ENCODE data around the gene ADRM1. TPM values are rescaled to one million over a fixed set of nuclear protein-coding genes. Genes with fewer than 3 reads are reported as not detected.

The ADRM1 gene
- total RNA-seq, 1 experiment from 2014 or later, result 53.5 TPM

DNA sequence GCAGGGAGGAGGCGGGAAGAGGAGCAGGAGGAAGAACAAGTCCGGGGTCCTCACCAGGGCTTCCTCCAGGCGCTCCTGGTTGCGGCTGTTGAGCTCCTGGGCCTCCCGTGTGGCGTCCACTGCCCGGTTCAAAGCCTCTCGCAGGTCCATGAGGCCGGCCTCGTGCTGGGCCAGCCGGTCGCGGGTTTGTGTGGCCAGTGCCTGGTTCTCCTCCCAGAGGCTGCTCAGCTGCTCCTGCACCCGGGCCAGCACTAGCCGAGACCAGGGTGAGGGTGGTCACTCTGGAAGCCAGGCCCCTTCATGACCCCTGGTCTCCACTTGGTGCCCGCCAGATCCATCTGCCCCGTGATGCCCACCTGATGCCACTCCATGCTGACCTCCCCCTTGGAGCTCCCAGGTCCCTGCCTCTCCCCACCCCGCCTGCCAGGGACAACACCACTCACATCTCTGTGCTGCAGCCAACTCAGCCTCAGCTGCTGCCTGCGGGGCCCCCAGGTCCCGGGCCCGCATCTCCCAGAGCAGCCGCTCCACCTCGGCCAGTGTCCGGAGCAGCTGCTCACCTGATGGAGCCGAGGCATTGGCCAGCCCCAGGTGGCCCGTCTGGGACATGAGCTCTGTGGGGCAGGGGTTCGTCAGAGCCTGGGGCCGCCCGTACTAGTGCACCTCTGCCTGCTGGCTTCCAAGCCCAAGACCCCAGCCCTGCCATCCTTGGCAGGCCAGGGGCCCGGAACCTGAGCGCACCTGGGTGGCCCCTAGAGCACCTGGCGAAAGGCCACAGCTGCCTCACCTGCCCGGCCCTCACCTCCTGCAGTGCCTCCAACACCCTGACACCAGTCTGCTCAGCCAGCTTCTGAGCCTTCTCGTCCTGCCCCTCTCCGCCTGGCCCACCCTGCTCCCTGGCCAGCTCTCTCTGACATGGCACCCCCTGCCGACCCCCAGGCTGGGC is 15.9 kb downstream of the ADRM1 start:
- no peak for DNase-seq
- H2AFZ ChIP-seq (ENCODE audit: low read length), result no peak overlapping the region
- H3K27ac ChIP-seq (ENCODE audit: low read length), result no peak overlapping the region
- no peaks in the 10 kb centered on the region for H3K9me2 ChIP-seq (replicated peaks; ENCODE audit: insufficient read depth, low read length)
- H3K27me3 ChIP-seq (ENCODE audit: low read length), result no peaks in the 10 kb centered on the region
- H3K4me2 ChIP-seq (ENCODE audit: low read depth, low read length, poor library complexity, severe bottlenecking), result no peak overlapping the region
- H3K4me1 ChIP-seq (ENCODE audit: low read length), result no peaks in the 10 kb centered on the region
- H3K9me3 ChIP-seq (ENCODE audit: low read length), result peaks cover 2% of the 10 kb centered on the region; the same call in 1 of the 2 replicates
- no peak overlapping the region for H3K4me3 ChIP-seq (ENCODE audit: low read length)
- no peaks in the 10 kb centered on the region for H3K79me2 ChIP-seq (ENCODE audit: low read length)
- no peak overlapping the region for H3K9ac ChIP-seq (ENCODE audit: low read length)
- H4K20me1 ChIP-seq (ENCODE audit: insufficient read depth, low read depth, low read length), result no peaks in the 10 kb centered on the region
- no peaks in the 10 kb centered on the region for H3K36me3 ChIP-seq (ENCODE audit: insufficient read depth, low read length)

DNA sequence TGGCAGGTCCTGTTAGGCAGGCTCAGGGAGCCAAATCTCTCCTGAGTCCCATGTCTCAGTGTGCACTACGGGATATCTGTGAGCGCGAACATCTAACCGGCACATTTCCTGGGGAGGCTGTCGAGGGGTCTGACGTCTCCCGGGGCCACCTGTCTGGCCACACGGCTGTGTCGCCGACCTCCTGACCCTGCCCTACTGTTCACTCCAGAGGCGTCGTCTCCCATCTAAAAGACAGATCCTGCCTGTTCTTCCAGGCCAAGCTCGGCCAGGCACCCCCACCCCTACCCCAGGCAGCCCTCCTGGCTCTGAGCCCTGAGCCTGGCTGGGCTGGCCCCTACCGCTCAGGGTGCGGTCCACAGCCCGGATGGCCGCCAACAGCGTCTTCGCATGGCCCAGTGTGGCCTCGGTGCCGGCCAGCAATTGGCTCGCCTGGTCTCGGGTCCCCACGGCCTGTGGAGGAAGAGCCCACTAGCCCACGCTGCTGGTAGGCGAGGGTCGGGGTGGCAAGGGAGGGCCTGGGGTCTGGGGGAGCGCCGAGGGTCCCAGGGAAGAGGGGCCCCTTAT is 16.6 kb downstream of the ADRM1 start:
- H3K4me1 ChIP-seq (ENCODE audit: low read length), result no peaks in the 10 kb centered on the region
- no peaks in the 10 kb centered on the region for H4K20me1 ChIP-seq (ENCODE audit: insufficient read depth, low read depth, low read length)
- no peaks in the 10 kb centered on the region for H3K79me2 ChIP-seq (ENCODE audit: low read length)
- no peak for DNase-seq
- H3K9me3 ChIP-seq (ENCODE audit: low read length), result peaks cover 2% of the 10 kb centered on the region; the same call in 1 of the 2 replicates
- no peak overlapping the region for H3K9ac ChIP-seq (ENCODE audit: low read length)
- H3K9me2 ChIP-seq (replicated peaks; ENCODE audit: insufficient read depth, low read length), result no peaks in the 10 kb centered on the region
- H3K36me3 ChIP-seq (ENCODE audit: insufficient read depth, low read length), result no peaks in the 10 kb centered on the region
- H3K4me2 ChIP-seq (ENCODE audit: low read depth, low read length, poor library complexity, severe bottlenecking), result no peak overlapping the region
- no peak overlapping the region for H3K4me3 ChIP-seq (ENCODE audit: low read length)
- H2AFZ ChIP-seq (ENCODE audit: low read length), result no peak overlapping the region
- no peaks in the 10 kb centered on the region for H3K27me3 ChIP-seq (ENCODE audit: low read length)
- no peak overlapping the region for H3K27ac ChIP-seq (ENCODE audit: low read length)

DNA sequence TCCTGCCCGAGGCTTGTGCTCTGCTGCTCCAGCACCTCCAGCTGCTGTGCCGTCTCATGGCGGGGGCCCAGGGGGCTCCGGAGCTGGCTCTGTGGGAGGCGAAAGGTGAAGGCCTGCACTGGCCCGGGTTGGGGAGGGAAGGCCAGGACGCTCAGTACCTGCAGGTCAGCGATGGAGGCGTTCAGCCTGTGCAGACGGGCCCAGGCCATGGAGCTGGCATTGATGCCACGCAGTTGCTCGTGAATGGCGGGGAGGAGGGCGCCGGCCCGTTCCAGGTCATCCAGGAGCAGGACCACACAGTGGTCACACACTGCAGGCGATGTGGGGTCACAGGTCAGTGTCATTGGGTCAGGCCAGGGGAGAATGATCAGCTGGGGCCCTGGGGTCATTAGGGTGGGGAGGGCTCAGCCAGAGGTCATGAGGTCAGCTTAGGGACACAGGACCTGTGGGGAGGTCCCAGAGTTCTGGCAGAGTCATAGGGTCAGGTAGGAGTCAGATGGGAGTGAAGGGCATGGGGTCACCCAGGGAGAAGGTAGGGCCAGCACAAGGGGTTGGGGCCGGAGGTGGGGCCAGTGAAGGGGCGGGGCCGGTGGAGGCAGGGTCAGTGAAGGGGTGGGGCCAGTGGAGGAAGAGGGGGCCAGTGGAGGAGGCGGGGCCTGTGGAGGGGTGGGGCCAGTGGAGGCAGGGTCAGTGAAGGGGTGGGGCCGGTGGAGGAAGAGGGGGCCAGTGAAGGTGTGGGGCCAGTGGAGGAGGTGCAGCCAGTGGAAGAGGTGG is 18.0 kb downstream of the ADRM1 start:
- H3K4me1 ChIP-seq (ENCODE audit: low read length), result no peaks in the 10 kb centered on the region
- H3K27ac ChIP-seq (ENCODE audit: low read length), result no peak overlapping the region
- no peaks in the 10 kb centered on the region for H3K27me3 ChIP-seq (ENCODE audit: low read length)
- H3K4me3 ChIP-seq (ENCODE audit: low read length), result no peak overlapping the region
- H3K36me3 ChIP-seq (ENCODE audit: insufficient read depth, low read length), result no peaks in the 10 kb centered on the region
- no peak overlapping the region for H3K4me2 ChIP-seq (ENCODE audit: low read depth, low read length, poor library complexity, severe bottlenecking)
- no peaks in the 10 kb centered on the region for H3K79me2 ChIP-seq (ENCODE audit: low read length)
- no peaks in the 10 kb centered on the region for H3K9me2 ChIP-seq (replicated peaks; ENCODE audit: insufficient read depth, low read length)
- peaks cover 2% of the 10 kb centered on the region; the same call in 1 of the 2 replicates for H3K9me3 ChIP-seq (ENCODE audit: low read length)
- no peak overlapping the region for H2AFZ ChIP-seq (ENCODE audit: low read length)
- H4K20me1 ChIP-seq (ENCODE audit: insufficient read depth, low read depth, low read length), result no peaks in the 10 kb centered on the region
- peak; percentile 88 for DNase-seq
- H3K9ac ChIP-seq (ENCODE audit: low read length), result no peak overlapping the region

- no peak overlapping the region for H3K27ac ChIP-seq (ENCODE audit: low read length)
- no peaks in the 10 kb centered on the region for H4K20me1 ChIP-seq (ENCODE audit: insufficient read depth, low read depth, low read length)
- H3K79me2 ChIP-seq (ENCODE audit: low read length), result no peaks in the 10 kb centered on the region
- no peak overlapping the region for H3K9ac ChIP-seq (ENCODE audit: low read length)
- H3K27me3 ChIP-seq (ENCODE audit: low read length), result no peaks in the 10 kb centered on the region
- no peak overlapping the region for H3K4me2 ChIP-seq (ENCODE audit: low read depth, low read length, poor library complexity, severe bottlenecking)
- DNase-seq, result peak; percentile 89
- H2AFZ ChIP-seq (ENCODE audit: low read length), result no peak overlapping the region
- no peaks in the 10 kb centered on the region for H3K9me2 ChIP-seq (replicated peaks; ENCODE audit: insufficient read depth, low read length)
- H3K4me3 ChIP-seq (ENCODE audit: low read length), result no peak overlapping the region
- no peaks in the 10 kb centered on the region for H3K36me3 ChIP-seq (ENCODE audit: insufficient read depth, low read length)
- peaks cover 2% of the 10 kb centered on the region; the same call in 1 of the 2 replicates for H3K9me3 ChIP-seq (ENCODE audit: low read length)
- peaks cover 5% of the 10 kb centered on the region for H3K4me1 ChIP-seq (ENCODE audit: low read length)
Measured at GRCh38 chr20:62321521-62321948, 18.7 kb downstream of the ADRM1 start.

DNA sequence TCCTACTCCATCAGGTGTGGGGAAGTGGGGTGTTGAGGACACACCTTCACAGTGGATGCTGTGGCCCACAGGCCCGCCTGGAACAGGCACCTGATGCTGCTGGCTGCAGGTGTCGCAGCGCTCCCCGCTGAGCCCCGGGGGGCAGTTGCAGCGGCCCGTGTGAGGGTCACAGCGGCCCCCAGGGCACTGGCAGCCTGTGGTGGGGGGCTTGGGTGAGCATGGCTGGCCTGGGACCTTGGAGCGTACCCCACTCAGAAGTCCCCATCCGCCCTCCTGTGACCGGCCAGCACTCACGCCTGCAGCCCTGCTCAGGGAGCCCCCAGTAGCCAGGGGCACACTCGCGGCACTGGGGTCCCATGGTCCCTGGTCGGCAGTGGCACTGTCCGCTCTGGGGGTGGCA is 19.2 kb downstream of the ADRM1 start:
- H3K36me3 ChIP-seq (ENCODE audit: insufficient read depth, low read length), result no peaks in the 10 kb centered on the region
- no peaks in the 10 kb centered on the region for H4K20me1 ChIP-seq (ENCODE audit: insufficient read depth, low read depth, low read length)
- H3K9ac ChIP-seq (ENCODE audit: low read length), result no peak overlapping the region

GRCh38 chr20:62322492-62323041 is 19.8 kb downstream of the ADRM1 start:
- Histone ChIP-seq H3K79me2 (ENCODE audit: low read length) (no peaks in the 10 kb centered on the region), H3K4me3 (ENCODE audit: low read length) (no peak overlapping the region), H3K4me1 (ENCODE audit: low read length) (peaks cover 6% of the 10 kb centered on the region), H3K9me3 (ENCODE audit: low read length) (no peaks in the 10 kb centered on the region; the same call in 1 of the 2 replicates), H2AFZ (ENCODE audit: low read length) (no peak overlapping the region), H4K20me1 (ENCODE audit: insufficient read depth, low read depth, low read length) (no peaks in the 10 kb centered on the region), H3K4me2 (ENCODE audit: low read depth, low read length, poor library complexity, severe bottlenecking) (no peak overlapping the region), H3K9ac (ENCODE audit: low read length) (no peak overlapping the region), H3K27me3 (ENCODE audit: low read length) (no peaks in the 10 kb centered on the region), H3K27ac (ENCODE audit: low read length) (no peak overlapping the region), H3K36me3 (ENCODE audit: insufficient read depth, low read length) (no peaks in the 10 kb centered on the region), H3K9me2 (replicated peaks; ENCODE audit: insufficient read depth, low read length) (no peaks in the 10 kb centered on the region)
- DNase-seq, result no peak

More for the DNA sequence above, 19.2 kb downstream of the ADRM1 start:
- H3K27ac ChIP-seq (ENCODE audit: low read length), result no peak overlapping the region
- H3K27me3 ChIP-seq (ENCODE audit: low read length), result no peaks in the 10 kb centered on the region
- no peaks in the 10 kb centered on the region for H3K79me2 ChIP-seq (ENCODE audit: low read length)
- H3K9me3 ChIP-seq (ENCODE audit: low read length), result peaks cover 2% of the 10 kb centered on the region; the same call in 1 of the 2 replicates
- H3K4me1 ChIP-seq (ENCODE audit: low read length), result peaks cover 6% of the 10 kb centered on the region
- DNase-seq, result no peak
- H3K4me3 ChIP-seq (ENCODE audit: low read length), result no peak overlapping the region
- H2AFZ ChIP-seq (ENCODE audit: low read length), result no peak overlapping the region
- H3K9me2 ChIP-seq (replicated peaks; ENCODE audit: insufficient read depth, low read length), result no peaks in the 10 kb centered on the region
- H3K4me2 ChIP-seq (ENCODE audit: low read depth, low read length, poor library complexity, severe bottlenecking), result no peak overlapping the region

GRCh38 chr20:62323146-62323979 is 20.6 kb downstream of the ADRM1 start:
- H3K9ac ChIP-seq (ENCODE audit: low read length), result no peak overlapping the region
- H3K9me2 ChIP-seq (replicated peaks; ENCODE audit: insufficient read depth, low read length), result no peaks in the 10 kb centered on the region

More at GRCh38 chr20:62323146-62323979, 20.6 kb downstream of the ADRM1 start:
- H3K36me3 ChIP-seq (ENCODE audit: insufficient read depth, low read length), result no peaks in the 10 kb centered on the region
- no peak overlapping the region for H3K27ac ChIP-seq (ENCODE audit: low read length)
- H3K9me3 ChIP-seq (ENCODE audit: low read length), result no peaks in the 10 kb centered on the region
- no peak overlapping the region for H3K4me2 ChIP-seq (ENCODE audit: low read depth, low read length, poor library complexity, severe bottlenecking)
- no peak overlapping the region for H2AFZ ChIP-seq (ENCODE audit: low read length)
- H3K4me1 ChIP-seq (ENCODE audit: low read length), result peaks cover 6% of the 10 kb centered on the region
- H4K20me1 ChIP-seq (ENCODE audit: insufficient read depth, low read depth, low read length), result no peaks in the 10 kb centered on the region
- H3K79me2 ChIP-seq (ENCODE audit: low read length), result no peaks in the 10 kb centered on the region
- no peak overlapping the region for H3K4me3 ChIP-seq (ENCODE audit: low read length)
- H3K27me3 ChIP-seq (ENCODE audit: low read length), result no peaks in the 10 kb centered on the region
- DNase-seq, result no peak
